Mesothelial cell of epicardium (in vitro differentiated cells): ENCODE data around the gene GNG3. TPM values are rescaled to one million over a fixed set of nuclear protein-coding genes. Genes with fewer than 3 reads are reported as not detected.
"Not testable (repeated sequence)": the region's sequence is repeated elsewhere in the genome, so short reads cannot be mapped to it uniquely, and the experiment has no call there.

Source experiments
- DNase-seq, 2 experiments: peaks; one replicate each; pipeline ENCODE4 v3.0.0; 2021; ENCODE audit warnings: low spot score in 2 of 2; ENCODE audit not compliant: unreplicated experiment in 2 of 2
- H3K27ac Mint-ChIP-seq: 2 replicates; pipeline ENCODE4 v1.8.0; 2021; ENCODE audit warnings: mixed read lengths
- H3K27me3 Mint-ChIP-seq: 2 replicates; pipeline ENCODE4 v1.8.0; 2021; ENCODE audit warnings: low read depth, mixed read lengths
- H3K36me3 Mint-ChIP-seq: 2 replicates; pipeline ENCODE4 v1.8.0; 2021; ENCODE audit warnings: mixed read lengths
- H3K4me1 Mint-ChIP-seq: 2 replicates; pipeline ENCODE4 v1.8.0; 2021; ENCODE audit warnings: mixed read lengths
- H3K4me3 Mint-ChIP-seq: 2 replicates; pipeline ENCODE4 v1.8.0; 2021; ENCODE audit warnings: mild to moderate bottlenecking, moderate library complexity, mixed read lengths
- H3K9me3 Mint-ChIP-seq: 2 replicates; pipeline ENCODE4 v1.8.0; 2021; ENCODE audit warnings: mixed read lengths
- CTCF ChIP-seq: fragments of 200-600 bp; sonication (generic); IDR thresholded peaks from one replicate; pipeline ENCODE4 v1.5.0; 2021; ENCODE audit warnings: antibody characterized with exemption; ENCODE audit not compliant: unreplicated experiment
- total RNA-seq: library from RNA; stranded (reverse); gene quantifications from 3 replicates; pipeline ENCODE4 v1.2.1, GENCODE V29; 2021

The GNG3 gene
- total RNA-seq, 1 donor from 2014 or later: 1.5 TPM

DNA sequence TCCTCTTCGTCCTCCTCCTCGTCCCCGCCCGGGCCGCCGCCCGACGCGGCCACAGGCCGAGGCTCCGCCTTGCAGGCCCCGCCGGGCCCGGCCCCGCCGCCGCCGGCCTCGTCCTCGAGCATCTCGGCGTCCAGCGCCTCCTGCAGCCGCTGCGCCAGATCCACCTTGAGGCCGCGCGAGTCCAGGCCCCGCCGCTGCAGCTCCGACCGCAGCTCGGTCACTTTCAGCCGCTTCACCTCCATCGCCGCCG is 19.4 kb downstream of the GNG3 start:
- H3K36me3 Mint-ChIP-seq: peaks cover 15% of the 10 kb centered on the region
- H3K27ac Mint-ChIP-seq: peak overlapping the region; percentile 100
- H3K9me3 Mint-ChIP-seq: no peaks in the 10 kb centered on the region
- no peak for DNase-seq
- no peak for TF ChIP-seq CTCF
- peak overlapping the region; percentile 95 for H3K4me3 Mint-ChIP-seq
- no peaks in the 10 kb centered on the region for H3K27me3 Mint-ChIP-seq
- peaks cover 49% of the 10 kb centered on the region for H3K4me1 Mint-ChIP-seq

DNA sequence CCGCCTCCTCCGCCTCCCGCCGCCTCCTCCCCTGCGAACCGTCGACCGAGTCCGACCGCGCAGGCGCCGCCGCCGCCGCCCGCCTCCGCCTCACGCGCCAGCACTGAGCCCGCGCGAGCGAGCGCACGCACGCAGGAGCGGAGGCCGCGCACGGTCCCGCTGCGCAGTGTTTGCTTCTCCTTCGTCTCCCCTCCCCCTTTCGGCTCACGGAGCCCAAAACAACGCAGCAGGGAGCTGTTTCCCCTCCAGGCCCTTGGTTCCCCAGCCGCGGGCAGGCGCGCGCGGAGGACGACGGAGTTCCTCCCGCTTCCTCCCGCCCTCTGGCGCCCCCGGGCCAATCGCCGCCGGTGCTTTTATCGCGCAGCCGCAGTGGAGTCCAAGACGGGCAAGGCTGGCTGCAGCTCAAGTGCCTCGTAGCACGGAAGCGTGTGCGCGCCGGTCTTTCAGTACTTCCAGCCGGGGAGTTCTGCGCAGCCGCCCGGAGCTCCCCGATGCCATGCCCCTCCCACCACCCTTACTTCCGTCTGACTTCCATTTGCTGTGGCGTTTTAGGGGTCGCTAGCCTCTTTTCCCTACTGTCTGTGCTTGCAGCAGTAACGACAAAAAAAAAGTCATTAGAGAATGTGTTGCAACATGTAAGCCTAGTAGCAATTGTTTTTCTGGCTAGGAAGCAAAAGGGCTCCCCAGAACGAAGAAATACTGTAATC is 19.8 kb downstream of the GNG3 start, which contains the start of gene HNRNPUL2:
Gene HNRNPUL2, minus strand, starts transcription at position 293 of the 707 bp plus-strand sequence. CDS start 301 bp downstream, outside the sequence.
- Mint-ChIP-seq H3K4me1 (peaks cover 46% of the 10 kb centered on the region), H3K36me3 (peaks cover 10% of the 10 kb centered on the region), H3K4me3 (peak within 1 kb of the TSS; percentile 95), H3K27me3 (no peaks in the 10 kb centered on the region), H3K27ac (peak within 1 kb of the TSS; percentile 100), H3K9me3 (no peaks in the 10 kb centered on the region)
- TF ChIP-seq CTCF: no peak
- DNase-seq: peak; percentile 98 to 99

DNA sequence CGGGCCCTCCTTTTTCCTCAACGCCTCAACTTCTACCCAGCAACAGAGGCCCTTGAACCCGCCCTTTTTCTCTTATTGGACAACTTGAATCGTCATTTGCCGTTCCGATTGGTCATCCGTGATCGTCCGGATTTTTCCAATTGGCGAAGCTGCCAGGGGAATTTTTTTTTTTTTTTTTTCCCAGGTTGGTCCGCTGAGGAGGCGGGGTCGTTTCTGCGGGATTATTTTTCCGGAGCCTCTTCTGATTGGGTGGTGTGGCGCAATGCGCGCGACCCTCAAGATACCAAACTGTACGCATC is 20.3 kb downstream of the GNG3 start:
- Mint-ChIP-seq H3K27ac (peak overlapping the region; percentile 100), H3K36me3 (peaks cover 5% of the 10 kb centered on the region), H3K27me3 (no peaks in the 10 kb centered on the region), H3K9me3 (no peaks in the 10 kb centered on the region), H3K4me3 (peak overlapping the region; percentile 95), H3K4me1 (peaks cover 46% of the 10 kb centered on the region)
- DNase-seq: peak; percentile 68 to 79
- no peak for TF ChIP-seq CTCF

DNA sequence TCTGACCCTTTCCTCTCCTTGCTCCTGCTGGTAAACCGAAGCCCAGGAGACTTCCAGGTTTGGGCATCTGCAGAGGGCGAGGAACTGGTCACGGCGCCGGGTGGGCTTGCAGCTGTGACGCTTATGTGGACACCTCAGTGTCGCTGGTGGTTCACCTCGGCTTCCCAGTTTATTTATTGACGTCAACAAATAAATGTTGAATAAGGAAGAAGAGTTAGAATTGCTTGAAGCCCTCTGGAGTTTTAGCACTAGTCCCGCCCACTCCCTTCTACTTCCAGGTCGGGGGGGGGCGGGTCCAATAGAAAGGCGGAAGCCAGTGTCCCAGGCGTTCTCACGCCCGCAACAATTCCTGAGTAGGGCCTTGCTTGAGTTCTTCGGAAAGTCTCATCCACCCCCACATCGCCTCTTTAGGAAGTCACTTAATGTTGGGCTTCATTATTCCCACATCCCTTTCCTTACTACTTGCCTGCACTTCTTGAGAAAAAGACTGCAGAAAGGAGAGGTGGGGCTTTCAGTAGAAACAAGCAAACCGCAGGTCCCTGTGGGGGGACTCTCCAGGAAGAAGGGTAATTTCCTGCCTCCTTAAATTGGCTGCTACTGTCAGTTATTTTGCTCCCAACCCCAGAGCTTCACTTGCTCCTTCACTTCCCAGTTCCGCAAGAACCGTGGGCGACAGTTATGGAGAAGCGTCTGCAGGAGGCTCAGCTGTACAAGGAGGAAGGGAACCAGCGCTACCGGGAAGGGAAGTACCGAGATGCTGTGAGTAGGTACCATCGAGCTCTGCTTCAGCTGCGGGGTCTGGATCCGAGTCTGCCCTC is 20.9 kb downstream of the GNG3 start, which contains the start of gene TTC9C:
Gene TTC9C, plus strand, starts transcription at position 316 of the 818 bp plus-strand sequence. Its CDS starts 363 bp downstream, at position 679.
- Mint-ChIP-seq H3K36me3 (peaks cover 9% of the 10 kb centered on the region), H3K4me3 (peak within 1 kb of the TSS; percentile 95), H3K27ac (peak within 1 kb of the TSS; percentile 100), H3K4me1 (peaks cover 45% of the 10 kb centered on the region), H3K9me3 (no peaks in the 10 kb centered on the region), H3K27me3 (no peaks in the 10 kb centered on the region)
- DNase-seq: peak; percentile 76 to 80
- no peak for TF ChIP-seq CTCF

DNA sequence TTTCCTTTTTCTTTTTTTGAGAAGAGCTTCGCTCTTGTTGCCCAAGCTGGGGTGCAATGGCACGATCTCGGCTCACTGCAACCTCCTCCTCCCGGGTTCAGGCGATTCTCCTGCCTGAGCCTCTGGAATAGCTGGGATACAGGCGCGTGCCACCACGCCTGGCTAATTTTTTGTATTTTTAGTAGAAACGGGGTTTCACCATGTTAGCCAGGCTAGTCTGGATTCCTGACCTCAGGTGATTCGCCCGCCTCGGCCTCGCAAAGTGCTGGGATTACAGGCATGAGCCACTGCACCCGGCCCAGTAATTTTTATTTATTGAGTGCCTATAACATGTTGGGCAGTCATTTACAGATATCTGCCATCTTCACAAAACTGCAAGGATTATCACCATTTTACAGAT is 22.6 kb downstream of the GNG3 start:
- H3K9me3 Mint-ChIP-seq, H3K36me3 Mint-ChIP-seq, H3K27me3 Mint-ChIP-seq, DNase-seq: not testable (repeated sequence)
- H3K4me3 Mint-ChIP-seq: peak overlapping the region; percentile 95
- H3K4me1 Mint-ChIP-seq: peaks cover 29% of the 10 kb centered on the region
- H3K27ac Mint-ChIP-seq: peak overlapping the region; percentile 73

GRCh38 chr11:62732830-62733229 is 25.4 kb downstream of the GNG3 start:
- DNase-seq: no peak
- Mint-ChIP-seq H3K27ac (no peak overlapping the region), H3K4me1 (peaks cover 18% of the 10 kb centered on the region), H3K4me3 (no peak overlapping the region), H3K36me3 (peaks cover 12% of the 10 kb centered on the region), H3K9me3 (no peaks in the 10 kb centered on the region), H3K27me3 (no peaks in the 10 kb centered on the region)
- no peak for TF ChIP-seq CTCF
